Panc1 (cell line): Measurements from ENCODE around the gene CLP1.

Experiments
- CTCF ChIP-seq: fragments of 450-650 bp; IDR thresholded peaks from 2 replicates; pipeline ENCODE4 v1.5.1; 2017; ENCODE audit warnings: mild to moderate bottlenecking
- REST ChIP-seq, 2 experiments: IDR thresholded peaks; 2 replicates each; pipeline ENCODE4 v1.6.1; 2011 to 2012; ENCODE audit warnings: low read depth in 2 of 2, control low read depth in 1 of 2, low read length in 1 of 2, mild to moderate bottlenecking in 1 of 2, moderate library complexity in 1 of 2; ENCODE audit not compliant: insufficient read depth in 1 of 2
- SIN3A ChIP-seq: IDR thresholded peaks from 2 replicates; pipeline ENCODE4 v1.6.1; 2012; ENCODE audit warnings: low read depth, mild to moderate bottlenecking, low read length, moderate library complexity, borderline replicate concordance; ENCODE audit not compliant: insufficient read depth

GRCh38 chr11:57646799-57647303, 10.7 kb upstream of the CLP1 start:
- TF ChIP-seq CTCF, result no peak
- no peak for TF ChIP-seq REST (IDR thresholded peaks at IDR 0.05; ENCODE audit: insufficient read depth in 1 of 2, low read depth in 2 of 2, low read length in 1 of 2)
- TF ChIP-seq SIN3A, result no peak
